Hematopoietic multipotent progenitor cell treated with erythropoietin and hydrocortisone succinate and interleukin-3 and kit ligand, for 8 days (in vitro differentiated cells): Measurements from ENCODE around the gene ANKMY2.
"Not testable (repeated sequence)": the region's sequence is repeated elsewhere in the genome, so short reads cannot be mapped to it uniquely, and the experiment has no call there.

Source experiments
- DNase-seq: peaks from one replicate; pipeline ENCODE4 v3.0.0-alpha.2; 2015

The ANKMY2 gene

GRCh38 chr7:16645593-16646471, at the start of gene ANKMY2, which contains the start of gene BZW2:
ANKMY2 (minus strand) TSS chr7:16645754; CDS start chr7:16645573, 181 bp downstream.
BZW2 (plus strand) TSS chr7:16646181; CDS start chr7:16665444, 19,263 bp downstream.
- peak; percentile 95 for DNase-seq

GRCh38 chr7:16694806-16695205, 49.3 kb upstream of the ANKMY2 start:
- no peak for DNase-seq

DNA sequence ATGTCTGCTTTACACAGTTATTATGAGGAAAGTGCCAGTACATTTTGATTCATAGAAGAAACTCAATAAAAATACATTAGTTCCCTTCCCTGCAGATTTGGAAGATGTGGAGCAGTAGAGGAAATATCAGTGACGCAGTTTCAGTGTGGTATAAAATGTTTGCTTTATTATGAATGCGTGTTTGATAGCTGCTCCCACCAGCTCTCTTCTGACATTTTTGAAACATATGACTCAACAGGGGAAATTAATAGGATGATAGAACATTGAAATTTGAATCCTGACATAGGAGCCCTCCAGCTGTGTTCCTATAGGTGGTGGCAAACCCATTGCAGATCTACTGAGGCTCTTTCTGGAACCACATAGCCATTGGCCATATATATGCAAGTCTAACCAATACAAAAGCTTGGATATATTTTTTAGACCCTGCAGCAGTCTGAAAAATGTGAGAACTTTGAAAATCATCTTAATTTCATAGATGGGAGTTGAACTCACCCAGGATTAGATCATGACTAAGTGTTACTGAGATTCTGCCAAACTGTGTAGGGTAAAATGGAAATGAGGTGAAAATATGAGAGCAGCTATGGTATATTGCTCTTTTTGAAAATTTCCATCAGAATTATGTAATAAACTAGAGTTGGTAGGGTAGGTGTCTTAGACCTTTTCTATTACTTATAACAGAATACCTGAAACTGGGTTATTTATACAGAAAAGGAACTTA, 48.2 kb upstream of the ANKMY2 start:
- no peak for DNase-seq

GRCh38 chr7:16691241-16691640, 45.7 kb upstream of the ANKMY2 start:
- DNase-seq, result peak; percentile 87

- peak; percentile 49 for DNase-seq
Observed at GRCh38 chr7:16688249-16688648, 42.7 kb upstream of the ANKMY2 start.

DNA sequence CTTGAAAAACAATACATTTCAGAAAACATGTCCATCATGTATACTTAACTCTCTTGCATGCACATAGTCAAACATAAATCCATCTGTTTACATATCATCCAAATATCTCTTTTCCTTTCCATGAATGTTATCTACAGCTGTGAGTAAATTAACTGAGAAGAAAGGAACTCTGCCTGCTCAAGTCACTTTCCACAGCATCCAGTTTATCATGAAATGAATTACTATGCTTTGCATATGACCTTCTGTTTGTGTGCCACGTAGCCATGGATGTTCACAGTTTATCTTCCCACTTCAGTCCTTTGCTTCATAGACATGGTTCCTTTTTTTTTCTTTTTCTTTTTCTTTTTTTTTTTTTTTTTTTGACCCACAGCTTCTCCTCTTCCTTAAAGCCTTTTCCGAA, 40.0 kb upstream of the ANKMY2 start:
- no peak for DNase-seq

GRCh38 chr7:16684935-16685334, 39.4 kb upstream of the ANKMY2 start:
- DNase-seq, result peak; percentile 41

DNA sequence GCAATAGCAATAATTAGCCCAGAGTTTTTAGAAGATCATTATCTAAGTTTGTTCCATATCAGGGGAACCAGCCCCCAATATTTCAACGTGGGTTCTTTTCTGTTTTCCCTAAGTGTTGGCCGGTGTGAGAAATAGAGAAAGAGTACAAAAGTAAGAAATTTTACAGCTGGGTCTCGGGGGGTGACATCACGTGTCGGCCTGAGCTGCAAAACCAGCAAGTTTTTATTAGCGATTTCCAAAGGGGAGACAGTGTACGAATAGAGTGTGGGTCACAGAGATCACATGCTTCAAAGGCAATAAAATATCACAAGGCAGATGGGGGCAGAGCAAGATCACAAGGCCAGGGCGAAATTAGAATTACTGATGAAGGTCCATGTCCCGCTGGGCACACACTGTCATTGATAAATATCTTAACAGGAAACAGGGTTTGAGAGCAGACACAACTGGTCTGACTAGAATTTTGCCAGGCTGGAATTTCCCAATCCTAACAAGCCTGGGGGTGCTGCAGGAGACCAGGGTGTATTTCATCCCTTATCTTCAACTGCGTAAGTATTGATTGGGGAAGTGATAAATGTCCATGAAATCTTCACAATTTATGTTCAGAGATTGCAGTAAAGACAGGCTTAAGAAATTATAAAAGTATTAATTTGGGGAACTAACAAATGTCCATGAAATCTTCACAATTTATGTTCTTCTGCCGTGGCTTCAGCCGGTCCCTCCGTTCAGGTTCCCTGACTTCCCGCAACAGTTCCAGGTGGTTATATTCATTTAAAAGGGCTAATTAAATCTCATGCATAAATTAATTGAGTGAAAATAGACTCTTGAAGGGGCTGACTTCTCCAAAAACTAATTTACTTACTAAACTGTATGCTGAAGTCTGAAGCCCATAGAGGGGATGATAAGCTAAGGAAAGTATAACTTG, 33.4 kb upstream of the ANKMY2 start:
- not testable (repeated sequence) for DNase-seq

DNA sequence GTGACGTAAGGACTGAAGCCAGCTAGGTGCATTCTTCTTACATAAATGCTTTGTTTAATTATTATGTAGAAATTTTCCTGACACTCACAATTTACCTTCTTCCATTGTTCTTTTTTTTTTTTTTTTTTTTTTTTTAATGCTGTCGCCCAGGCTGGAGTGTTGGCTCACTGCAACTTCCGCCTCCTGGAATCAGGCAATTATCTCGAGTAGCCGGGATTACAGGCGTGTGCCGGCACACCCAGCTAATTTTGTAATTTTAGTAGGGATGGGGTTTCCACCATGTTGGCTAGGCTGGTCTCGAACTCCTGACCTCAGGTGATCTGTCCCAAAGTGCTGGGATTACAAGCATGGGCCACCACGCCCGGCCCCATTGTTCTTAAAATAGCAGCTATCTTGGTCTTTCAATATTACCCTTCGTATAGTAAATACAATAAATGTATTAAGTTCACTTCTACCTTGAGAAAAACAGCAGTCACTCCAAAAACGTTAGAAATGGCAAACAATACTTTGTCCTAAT, 32.5 kb upstream of the ANKMY2 start:
- no peak for DNase-seq

- DNase-seq, result no peak
Observed at GRCh38 chr7:16675277-16675676, 29.7 kb upstream of the ANKMY2 start.

GRCh38 chr7:16671811-16672210, 26.3 kb upstream of the ANKMY2 start:
- DNase-seq, result no peak

- DNase-seq, result no peak
Observed at GRCh38 chr7:16670731-16671344, 25.3 kb upstream of the ANKMY2 start.

GRCh38 chr7:16670021-16670420, 24.5 kb upstream of the ANKMY2 start:
- no peak for DNase-seq

DNA sequence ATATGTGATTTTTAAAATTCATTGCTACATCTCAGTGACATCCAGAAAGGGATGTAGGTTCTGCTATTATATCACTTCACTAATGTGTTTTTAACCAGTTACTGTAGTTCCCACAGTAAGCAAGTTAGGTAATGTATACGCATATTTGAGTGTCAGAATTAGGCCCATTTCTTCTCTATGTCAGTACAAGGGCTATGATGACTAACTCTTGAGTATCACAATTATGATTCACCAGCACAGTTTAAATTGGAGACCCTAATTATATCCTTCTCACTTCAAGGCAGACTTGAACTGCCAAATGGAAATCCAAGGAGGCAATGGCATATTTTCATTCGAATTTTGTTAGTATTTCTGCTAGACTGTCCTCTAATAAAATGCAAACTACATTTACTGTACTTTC, 24.0 kb upstream of the ANKMY2 start:
- no peak for DNase-seq

- DNase-seq, result no peak
Observed at GRCh38 chr7:16668978-16669377, 23.4 kb upstream of the ANKMY2 start.

DNA sequence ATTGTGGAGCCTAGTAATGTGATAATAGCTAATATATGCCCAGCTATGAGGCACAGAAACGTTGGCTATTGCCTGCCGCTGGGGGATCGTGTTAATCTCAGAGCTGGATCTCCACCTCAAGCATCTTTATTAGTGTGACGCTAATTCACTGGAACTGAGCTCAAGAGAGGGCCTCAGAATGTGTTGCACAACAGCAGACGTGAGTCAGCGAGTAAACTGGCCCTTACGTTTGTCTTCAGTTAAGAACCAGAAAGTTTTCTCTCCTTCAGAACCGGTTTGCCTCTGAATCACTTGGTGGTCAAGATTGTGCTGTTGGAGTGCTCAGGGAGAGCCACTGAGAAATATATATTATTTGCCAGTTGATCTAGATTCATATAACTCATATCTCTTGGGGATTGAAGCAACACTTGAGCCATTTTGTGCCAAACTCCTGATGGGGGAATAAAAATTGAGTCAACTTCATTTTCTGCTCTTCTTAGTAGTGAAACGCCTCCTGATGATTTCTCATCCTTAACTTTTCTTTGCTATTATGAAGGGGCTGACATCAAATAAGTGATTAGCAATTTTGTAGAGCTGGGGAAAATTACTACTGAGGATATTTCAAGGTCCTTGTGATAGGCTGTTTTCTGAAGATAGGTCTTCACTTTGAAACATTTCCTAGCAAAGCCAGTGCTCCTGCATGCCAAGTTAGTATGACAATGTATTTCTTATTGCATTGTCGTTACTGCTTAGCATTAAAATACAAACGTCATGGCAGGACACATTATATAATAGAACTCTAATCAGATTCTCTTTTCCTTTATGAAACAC, 22.7 kb upstream of the ANKMY2 start:
- peak; percentile 48 for DNase-seq

GRCh38 chr7:16667355-16667754, 21.8 kb upstream of the ANKMY2 start:
- DNase-seq, result no peak

DNA sequence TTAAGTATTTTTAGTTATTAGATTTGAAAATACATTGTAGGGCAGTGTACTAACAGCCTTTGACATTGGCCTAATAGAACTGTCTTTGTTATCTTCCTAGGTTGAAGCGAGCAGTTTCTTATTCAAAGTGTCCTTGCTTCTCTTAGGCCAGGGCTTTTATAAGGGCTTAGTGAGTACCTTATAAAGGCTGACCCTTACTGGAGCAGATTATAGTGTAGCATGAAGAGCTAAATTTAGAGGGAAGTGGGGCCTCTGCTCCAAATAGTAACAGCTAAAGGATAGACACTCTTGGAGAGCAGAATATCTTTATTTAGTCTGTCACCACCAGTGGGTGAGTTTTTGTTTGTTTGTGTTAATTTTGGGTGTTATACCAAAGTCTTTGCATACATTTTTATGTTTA, 16.4 kb upstream of the ANKMY2 start:
- no peak for DNase-seq

DNA sequence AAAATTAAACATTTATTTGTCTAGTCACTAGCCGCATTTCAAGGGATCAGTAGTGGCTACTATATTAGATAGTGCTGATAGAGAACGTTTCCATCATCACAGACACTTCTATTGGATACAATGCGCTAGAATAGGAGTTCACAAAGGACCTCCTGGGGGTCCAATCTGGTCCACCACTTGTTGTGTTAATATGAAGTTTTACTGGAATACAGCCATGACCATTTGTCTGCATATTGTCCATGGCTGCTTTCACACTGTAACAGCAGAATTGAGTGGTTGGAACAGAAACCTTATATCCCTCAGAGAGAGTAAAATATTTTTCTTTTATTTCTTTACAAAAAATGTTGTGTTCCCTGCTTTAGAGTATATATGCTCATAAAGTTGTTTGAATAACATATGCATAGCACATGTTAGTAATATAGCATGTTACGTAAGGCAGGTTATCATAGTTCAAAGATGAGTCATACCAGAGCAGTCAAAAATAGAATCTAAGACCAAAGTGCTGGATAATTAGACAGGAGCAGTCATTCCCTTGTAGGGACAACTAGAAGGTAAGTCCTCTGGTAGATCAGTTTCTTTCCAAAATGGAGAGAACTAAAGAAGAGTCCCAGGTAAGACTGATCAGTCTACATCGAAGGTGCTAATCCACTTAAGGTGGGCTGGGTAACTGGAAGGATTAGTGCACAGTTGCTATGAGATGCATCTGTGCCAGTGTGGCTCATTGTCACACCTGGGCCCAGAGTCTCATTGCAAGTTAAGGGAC, 15.3 kb upstream of the ANKMY2 start:
- DNase-seq, result peak; percentile 50

- peak; percentile 81 for DNase-seq
Observed at GRCh38 chr7:16659854-16660497, 14.4 kb upstream of the ANKMY2 start.
